ENCODE data around the gene MPZL3.

MPZL3 gene

GRCh38 chr11:118240999-118241763 is 11.0 kb downstream of the MPZL3 start:
- no peaks in the 10 kb centered on the region for H3K79me2 ChIP-seq (ENCODE audit: low read length)
- H3K4me3 ChIP-seq (ENCODE audit: low read length): no peak overlapping the region
- no peak overlapping the region for H3K4me2 ChIP-seq (ENCODE audit: low read length)
- TF ChIP-seq CTCF (IDR thresholded peaks at IDR 0.05; ENCODE audit: low read depth, low read length): no peak
- no peaks in the 10 kb centered on the region for H3K27me3 ChIP-seq (ENCODE audit: low read depth, low read length)
- no peaks in the 10 kb centered on the region for H3K9me3 ChIP-seq (ENCODE audit: insufficient read depth, low read length)
- 0 out of 2 replicates have a peak, but pooled peaks cover 7% of the 10 kb centered on the region for H3K4me1 ChIP-seq (ENCODE audit: low read length)
- no peak overlapping the region for H3K27ac ChIP-seq (ENCODE audit: low read length)
- no peaks in the 10 kb centered on the region for H4K20me1 ChIP-seq (ENCODE audit: insufficient read depth, low read length)
- no peaks in the 10 kb centered on the region for H3K36me3 ChIP-seq (replicated peaks; ENCODE audit: low read depth, low read length)
- H3K9ac ChIP-seq (ENCODE audit: low read length): no peak overlapping the region
- no peak overlapping the region for H2AFZ ChIP-seq (ENCODE audit: low read depth, low read length)

GRCh38 chr11:118239509-118240205 is 12.5 kb downstream of the MPZL3 start:
- Histone ChIP-seq H3K79me2 (ENCODE audit: low read length) (no peaks in the 10 kb centered on the region), H3K4me2 (ENCODE audit: low read length) (no peak overlapping the region), H3K36me3 (replicated peaks; ENCODE audit: low read depth, low read length) (no peaks in the 10 kb centered on the region), H3K9me3 (ENCODE audit: insufficient read depth, low read length) (no peaks in the 10 kb centered on the region), H2AFZ (ENCODE audit: low read depth, low read length) (no peak overlapping the region), H3K4me3 (ENCODE audit: low read length) (no peak overlapping the region), H3K9ac (ENCODE audit: low read length) (no peak overlapping the region), H3K27me3 (ENCODE audit: low read depth, low read length) (no peaks in the 10 kb centered on the region), H4K20me1 (ENCODE audit: insufficient read depth, low read length) (no peaks in the 10 kb centered on the region), H3K4me1 (ENCODE audit: low read length) (0 out of 2 replicates have a peak, but pooled peaks cover 7% of the 10 kb centered on the region), H3K27ac (ENCODE audit: low read length) (no peak overlapping the region)
- TF ChIP-seq EZH2phosphoT487 (IDR thresholded peaks at IDR 0.05; ENCODE audit: low read depth) (no peak), CTCF (IDR thresholded peaks at IDR 0.05; ENCODE audit: low read depth, low read length) (no peak)

- no peaks in the 10 kb centered on the region for H3K27me3 ChIP-seq (ENCODE audit: low read depth, low read length)
- no peak overlapping the region for H2AFZ ChIP-seq (ENCODE audit: low read depth, low read length)
- H3K4me2 ChIP-seq (ENCODE audit: low read length): no peak overlapping the region
These were observed 13.2 kb downstream of the MPZL3 start for GRCh38 chr11:118238929-118239328.

More at GRCh38 chr11:118238929-118239328, 13.2 kb downstream of the MPZL3 start:
- Histone ChIP-seq H4K20me1 (ENCODE audit: insufficient read depth, low read length) (no peaks in the 10 kb centered on the region), H3K27ac (ENCODE audit: low read length) (no peak overlapping the region), H3K4me3 (ENCODE audit: low read length) (no peak overlapping the region), H3K36me3 (replicated peaks; ENCODE audit: low read depth, low read length) (no peaks in the 10 kb centered on the region), H3K9ac (ENCODE audit: low read length) (no peak overlapping the region), H3K79me2 (ENCODE audit: low read length) (no peaks in the 10 kb centered on the region), H3K9me3 (ENCODE audit: insufficient read depth, low read length) (no peaks in the 10 kb centered on the region), H3K4me1 (ENCODE audit: low read length) (0 out of 2 replicates have a peak, but pooled peaks cover 7% of the 10 kb centered on the region)
- TF ChIP-seq CTCF (IDR thresholded peaks at IDR 0.05; ENCODE audit: low read depth, low read length) (no peak), EZH2phosphoT487 (IDR thresholded peaks at IDR 0.05; ENCODE audit: low read depth) (no peak)

All from OCI-LY3 (cell line).